Transverse colon (tissue), 3 donors: ENCODE measurements around the gene SET.
A peak's percentile ranks its signal among the peaks of the same experiment; 100 is the strongest.

Experiments used
- CTCF ChIP-seq, 5 experiments: fragments of 200-600 bp in 3 of 5; fragments of 450-650 bp in 2 of 5; sonication (generic) in 3 of 5; IDR thresholded peaks; 1 replicate in 2 of 5; 2 replicates in 3 of 5; pipeline ENCODE4 v1.5.1; 2016 to 2017; ENCODE audit warnings: antibody characterized with exemption in 5 of 5, inconsistent platforms in 3 of 5, mild to moderate bottlenecking in 2 of 5, moderate library complexity in 1 of 5
- POLR2A ChIP-seq: fragments of 450-650 bp; IDR thresholded peaks from one replicate; pipeline ENCODE4 v1.6.1; 2016; ENCODE audit warnings: antibody characterized with exemption, mild to moderate bottlenecking, moderate library complexity

- no peak for TF ChIP-seq CTCF (IDR thresholded peaks at IDR 0.05)
- TF ChIP-seq POLR2A: peak; percentile 35
Observed at GRCh38 chr9:128685636-128686489, 3.2 kb upstream of the SET start.
